ENCODE measurements around the gene RFC3. TPM values are rescaled to one million over a fixed set of nuclear protein-coding genes. Genes with fewer than 3 reads are reported as not detected.

Gene RFC3
- polyA plus RNA-seq, 2 of the 4 experiments (the other 2 are of a cell fraction), result 45.3 to 54.5 TPM

DNA sequence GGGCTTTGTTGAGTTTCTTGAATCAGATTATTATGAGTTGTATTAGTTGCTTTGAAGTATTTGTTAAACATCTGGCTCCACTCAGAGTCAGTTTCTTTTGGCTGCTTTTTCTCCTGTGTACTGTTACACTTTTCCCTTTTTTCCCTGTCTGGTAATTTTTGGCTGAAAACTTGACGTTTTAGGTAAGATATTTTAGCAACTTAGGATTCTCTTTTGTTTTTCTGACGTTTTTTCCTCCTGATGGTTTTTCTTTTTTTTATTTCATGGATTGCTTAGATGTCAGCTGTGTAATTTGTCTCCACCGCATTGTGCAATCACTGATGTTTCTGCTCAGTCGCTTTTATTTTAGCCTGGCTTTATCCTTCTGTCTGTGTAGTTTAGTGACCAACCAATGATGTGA, 20.7 kb downstream of the RFC3 start:
- Histone ChIP-seq H3K4me3 (no peak overlapping the region), H3K4me1 (peaks cover 10% of the 10 kb centered on the region; the same call in 2 of the 3 replicates), H3K9me3 (no peaks in the 10 kb centered on the region), H3K4me2 (no peak overlapping the region), H3K27ac (no peak overlapping the region)
- ATAC-seq (no peak), FAIRE-seq (no peak), DNase-seq (ENCODE audit: low read depth in 1 of 2, low spot score in 1 of 2) (no peak)
- POLR2A ChIA-PET, result no interaction called here
- CTCF ChIA-PET, result no interaction called here
- 53% methylated on average over 4 of the region's 4 CpGs for WGBS (ENCODE audit: missing lambda C conversion rate)
- TF ChIP-seq, protein P1, sequence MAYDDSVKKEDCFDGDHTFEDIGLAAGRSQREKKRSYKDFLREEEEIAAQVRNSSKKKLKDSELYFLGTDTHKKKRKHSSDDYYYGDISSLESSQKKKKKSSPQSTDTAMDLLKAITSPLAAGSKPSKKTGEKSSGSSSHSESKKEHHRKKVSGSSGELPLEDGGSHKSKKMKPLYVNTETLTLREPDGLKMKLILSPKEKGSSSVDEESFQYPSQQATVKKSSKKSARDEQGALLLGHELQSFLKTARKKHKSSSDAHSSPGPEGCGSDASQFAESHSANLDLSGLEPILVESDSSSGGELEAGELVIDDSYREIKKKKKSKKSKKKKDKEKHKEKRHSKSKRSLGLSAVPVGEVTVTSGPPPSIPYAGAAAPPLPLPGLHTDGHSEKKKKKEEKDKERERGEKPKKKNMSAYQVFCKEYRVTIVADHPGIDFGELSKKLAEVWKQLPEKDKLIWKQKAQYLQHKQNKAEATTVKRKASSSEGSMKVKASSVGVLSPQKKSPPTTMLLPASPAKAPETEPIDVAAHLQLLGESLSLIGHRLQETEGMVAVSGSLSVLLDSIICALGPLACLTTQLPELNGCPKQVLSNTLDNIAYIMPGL (CRISPR knock-in tag; IDR thresholded peaks at IDR 0.05; ENCODE audit: borderline replicate concordance), result no peak
- TF ChIP-seq EHF (CRISPR knock-in tag; IDR thresholded peaks at IDR 0.05), result no peak
- TF ChIP-seq CEBPB (IDR thresholded peaks at IDR 0.05), result no peak
- no peak for TF ChIP-seq ZNF302 (CRISPR knock-in tag; IDR thresholded peaks at IDR 0.05)
- TF ChIP-seq MYC (IDR thresholded peaks at IDR 0.05; ENCODE audit: borderline replicate concordance, low read length), result no peak
- no peak for TF ChIP-seq CBX8 (IDR thresholded peaks at IDR 0.05)
- TF ChIP-seq HEYL (CRISPR knock-in tag; IDR thresholded peaks at IDR 0.05), result no peak
- no peak for TF ChIP-seq POLR2AphosphoS2 (conservative IDR thresholded peaks at IDR 0.05; ENCODE audit: low read length)
- TF ChIP-seq BHLHE40 (IDR thresholded peaks at IDR 0.05; ENCODE audit: low read depth, low read length), result no peak
- TF ChIP-seq FOXS1 (CRISPR knock-in tag; IDR thresholded peaks at IDR 0.05), result no peak
- TF ChIP-seq POLR2A (IDR thresholded peaks at IDR 0.05; ENCODE audit: low read length), result no peak
- no peak for TF ChIP-seq TP53 (CRISPR knock-in tag; IDR thresholded peaks at IDR 0.05)
- TF ChIP-seq KDM1A (IDR thresholded peaks at IDR 0.05; ENCODE audit: low read depth), result no peak
- TF ChIP-seq HOXB5 (CRISPR knock-in tag; IDR thresholded peaks at IDR 0.05), result no peak
- TF ChIP-seq, protein P2, sequence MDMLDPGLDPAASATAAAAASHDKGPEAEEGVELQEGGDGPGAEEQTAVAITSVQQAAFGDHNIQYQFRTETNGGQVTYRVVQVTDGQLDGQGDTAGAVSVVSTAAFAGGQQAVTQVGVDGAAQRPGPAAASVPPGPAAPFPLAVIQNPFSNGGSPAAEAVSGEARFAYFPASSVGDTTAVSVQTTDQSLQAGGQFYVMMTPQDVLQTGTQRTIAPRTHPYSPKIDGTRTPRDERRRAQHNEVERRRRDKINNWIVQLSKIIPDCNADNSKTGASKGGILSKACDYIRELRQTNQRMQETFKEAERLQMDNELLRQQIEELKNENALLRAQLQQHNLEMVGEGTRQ (IDR thresholded peaks at IDR 0.05), result no peak
- TF ChIP-seq MAZ (IDR thresholded peaks at IDR 0.05; ENCODE audit: borderline replicate concordance, low read depth, low read length), result no peak
- TF ChIP-seq RNF2 (IDR thresholded peaks at IDR 0.05; ENCODE audit: borderline replicate concordance, low read depth), result no peak
- TF ChIP-seq NR3C1 (IDR thresholded peaks at IDR 0.05), result no peak
- no peak for TF ChIP-seq RCOR1 (IDR thresholded peaks at IDR 0.05; ENCODE audit: low read depth, low read length)

DNA sequence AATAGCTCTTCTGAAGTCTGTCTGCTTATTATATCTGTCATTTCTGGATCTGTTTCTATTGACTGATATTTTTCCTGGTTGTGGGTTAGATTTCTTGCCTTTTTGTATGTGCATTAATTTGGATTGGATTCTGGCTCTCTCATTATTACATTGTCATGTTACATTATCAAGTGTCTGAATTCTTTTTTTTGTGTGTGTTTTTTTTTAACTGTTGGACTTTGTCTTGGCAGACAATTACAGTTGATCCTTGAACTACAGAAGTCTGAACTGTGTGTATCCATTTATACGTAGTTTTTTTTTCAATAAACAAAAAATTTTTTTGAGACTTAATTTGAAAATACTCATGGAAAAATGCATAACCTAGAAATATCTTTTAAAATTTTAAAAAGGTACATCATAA, 22.5 kb downstream of the RFC3 start:
- ChIA-PET CTCF (no interaction called here), POLR2A (interaction anchor here (1.0 kb wide), 1 partner anchor 22 kb away, joined by 4 read pairs; no protein-coding TSS in a partner anchor)
- H3K4me1 ChIP-seq, result peaks cover 10% of the 10 kb centered on the region; the same call in 2 of the 3 replicates
- FAIRE-seq, result no peak
- TF ChIP-seq RCOR1 (IDR thresholded peaks at IDR 0.05; ENCODE audit: low read depth, low read length) (no peak), CHD2 (IDR thresholded peaks at IDR 0.05; ENCODE audit: low read length, partially characterized antibody) (no peak), RAD21 (conservative IDR thresholded peaks at IDR 0.05 in 1 of 2, IDR thresholded peaks at IDR 0.05 in 1 of 2) (no peak), BHLHE40 (IDR thresholded peaks at IDR 0.05; ENCODE audit: low read depth, low read length) (no peak), PHF8 (IDR thresholded peaks at IDR 0.05; ENCODE audit: borderline replicate concordance, low read depth) (no peak), JUNB (IDR thresholded peaks at IDR 0.05) (no peak), TFCP2L1 (CRISPR knock-in tag; IDR thresholded peaks at IDR 0.05) (no peak), TP53 (CRISPR knock-in tag; IDR thresholded peaks at IDR 0.05) (no peak), CHD4 (IDR thresholded peaks at IDR 0.05; ENCODE audit: borderline replicate concordance) (no peak), POLR2AphosphoS2 (conservative IDR thresholded peaks at IDR 0.05; ENCODE audit: low read length) (no peak)
- TF ChIP-seq, protein P3, sequence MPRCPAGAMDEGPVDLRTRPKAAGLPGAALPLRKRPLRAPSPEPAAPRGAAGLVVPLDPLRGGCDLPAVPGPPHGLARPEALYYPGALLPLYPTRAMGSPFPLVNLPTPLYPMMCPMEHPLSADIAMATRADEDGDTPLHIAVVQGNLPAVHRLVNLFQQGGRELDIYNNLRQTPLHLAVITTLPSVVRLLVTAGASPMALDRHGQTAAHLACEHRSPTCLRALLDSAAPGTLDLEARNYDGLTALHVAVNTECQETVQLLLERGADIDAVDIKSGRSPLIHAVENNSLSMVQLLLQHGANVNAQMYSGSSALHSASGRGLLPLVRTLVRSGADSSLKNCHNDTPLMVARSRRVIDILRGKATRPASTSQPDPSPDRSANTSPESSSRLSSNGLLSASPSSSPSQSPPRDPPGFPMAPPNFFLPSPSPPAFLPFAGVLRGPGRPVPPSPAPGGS (IDR thresholded peaks at IDR 0.05), result no peak
- no peak for ATAC-seq
- H3K27ac ChIP-seq, result no peak overlapping the region
- WGBS (ENCODE audit: missing lambda C conversion rate), result 91% methylated on average over 1 of the region's 1 CpG
- DNase-seq (ENCODE audit: low read depth in 1 of 2, low spot score in 1 of 2), result no peak
- no peaks in the 10 kb centered on the region for H3K9me3 ChIP-seq
- no peak overlapping the region for H3K4me2 ChIP-seq
- H3K4me3 ChIP-seq, result no peak overlapping the region
